Activated gamma-delta T cell (primary cell): ENCODE results near the gene TMEM208.

Experiments
- DNase-seq: peaks from one replicate; lab custom pipeline; 2025; lab: John Stamatoyannopoulos, UW
- total RNA-seq, 2 donors: gene quantifications; one replicate each; lab custom pipeline; 2026; lab: John Stamatoyannopoulos, UW

TMEM208 gene
- 23.1 to 23.4 reads per million in 2 donors for total RNA-seq

DNA sequence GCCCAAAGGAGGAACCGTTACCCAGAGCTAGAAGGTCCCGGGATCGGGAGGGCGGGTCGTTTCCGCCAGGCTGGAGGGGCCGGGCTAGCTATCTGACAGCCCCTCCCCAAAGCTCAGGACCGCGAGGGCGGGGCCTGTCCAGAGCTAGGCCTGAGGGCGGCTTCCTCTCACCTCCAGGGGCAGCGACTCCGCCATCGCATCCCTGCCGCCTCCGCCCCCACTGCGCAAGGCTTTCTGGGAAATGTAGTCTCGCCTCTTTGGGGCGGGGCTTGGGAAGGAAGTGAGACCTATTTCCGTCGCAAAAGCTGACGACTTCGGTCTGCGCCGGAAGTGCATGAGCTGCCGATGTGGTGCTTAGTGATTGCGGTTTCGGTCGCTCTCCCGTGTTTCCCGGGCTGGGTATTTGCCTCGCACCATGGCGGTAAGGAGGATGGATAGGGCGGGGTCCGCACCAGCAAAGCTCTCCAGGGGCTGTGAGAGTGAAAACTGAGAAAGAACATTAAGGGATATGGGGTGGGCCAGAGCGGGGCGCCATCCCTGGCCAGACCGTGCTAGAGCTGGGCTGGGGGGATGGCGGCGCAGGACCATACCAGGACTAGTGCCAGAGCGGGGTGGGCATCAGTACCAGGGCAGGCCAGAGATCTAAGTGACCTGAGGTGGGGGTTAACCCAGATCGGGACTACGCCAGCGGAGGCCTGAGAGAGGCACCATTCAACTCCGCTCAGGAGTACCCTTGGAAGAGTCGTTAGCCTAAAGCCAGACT, at the start of gene TMEM208:
TSS of gene TMEM208 (plus strand) at position 327 of the 763 bp plus-strand sequence. CDS start at position 416, 89 bp downstream.
- peak; percentile 80 for DNase-seq

DNA sequence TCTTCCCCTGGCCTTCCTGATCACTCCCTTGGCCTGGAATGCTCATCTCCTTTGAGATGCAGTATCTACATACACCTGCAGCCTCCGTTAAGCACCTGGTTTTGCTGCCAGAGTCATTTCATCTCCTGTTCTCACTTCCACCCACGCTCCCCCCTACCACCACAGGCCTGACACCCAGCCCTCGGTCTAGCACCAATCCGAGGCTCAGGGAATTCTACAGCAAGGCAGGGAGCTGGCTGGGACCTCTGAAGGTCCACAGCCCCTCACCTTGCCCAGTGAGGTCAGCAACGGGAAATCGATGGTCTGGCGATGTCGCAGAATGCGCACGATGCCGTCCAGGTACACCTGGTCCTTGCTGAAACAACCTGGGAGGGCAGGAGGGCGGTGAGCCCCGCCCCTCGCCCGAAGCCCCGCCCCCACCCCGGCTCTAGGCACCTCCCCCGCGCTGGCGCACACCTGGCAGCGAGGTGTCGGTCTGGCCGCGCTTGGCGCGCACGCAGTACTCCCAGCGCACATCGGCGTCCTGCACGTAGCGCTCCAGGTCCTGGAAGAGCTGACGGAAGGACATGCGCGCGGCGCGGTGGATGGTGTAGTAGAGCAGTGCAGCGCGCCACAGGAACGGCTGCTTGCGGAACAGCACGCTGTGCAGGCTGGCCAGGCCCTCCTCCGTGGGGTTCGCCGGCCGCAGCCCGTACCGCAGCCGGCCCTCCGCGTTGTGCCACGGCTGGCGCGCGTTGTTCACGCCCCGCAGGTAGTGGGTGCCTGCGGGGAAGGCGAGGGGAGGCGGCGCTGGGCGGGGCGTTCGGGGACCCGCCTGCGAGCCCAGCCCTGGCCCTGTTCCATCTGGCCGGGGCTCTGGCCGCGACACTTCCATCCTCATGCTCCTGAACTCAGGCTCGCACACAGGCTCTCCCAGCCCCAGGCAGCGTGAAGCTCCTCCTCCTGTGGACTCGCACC, 48.9 kb upstream of the TMEM208 start:
- peak; percentile 50 for DNase-seq

DNA sequence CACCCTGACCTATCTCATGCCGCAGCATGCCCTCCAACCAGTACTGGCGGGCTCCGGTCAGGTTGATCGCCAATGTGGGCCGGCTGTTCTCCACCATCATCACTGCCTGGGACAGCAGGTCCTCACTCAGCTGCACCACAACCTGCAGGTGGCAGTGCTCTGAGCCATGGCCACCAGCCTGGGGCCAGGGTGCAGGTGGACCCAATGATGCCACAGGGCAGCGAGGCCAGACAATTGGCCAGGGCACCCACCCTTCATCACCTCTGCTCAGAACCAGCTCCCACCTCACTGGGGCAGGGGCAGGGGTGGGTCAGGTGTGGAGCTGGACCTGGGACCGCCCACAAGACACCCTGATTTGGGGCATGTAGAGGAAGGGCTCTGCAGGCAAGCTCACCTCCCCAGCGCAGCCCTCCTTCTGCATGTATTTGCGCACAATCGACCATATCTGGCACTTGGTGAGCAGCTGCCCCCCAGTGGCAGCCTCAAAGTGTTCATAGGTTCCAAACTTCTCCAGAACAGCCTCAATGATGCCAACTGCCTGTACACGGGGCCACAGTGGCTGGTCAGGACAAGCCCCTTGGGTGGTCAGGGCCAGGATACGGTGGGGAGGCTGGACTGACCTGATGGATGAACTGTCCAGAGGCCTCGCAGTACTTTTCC, 47.4 kb upstream of the TMEM208 start:
- no peak for DNase-seq

DNA sequence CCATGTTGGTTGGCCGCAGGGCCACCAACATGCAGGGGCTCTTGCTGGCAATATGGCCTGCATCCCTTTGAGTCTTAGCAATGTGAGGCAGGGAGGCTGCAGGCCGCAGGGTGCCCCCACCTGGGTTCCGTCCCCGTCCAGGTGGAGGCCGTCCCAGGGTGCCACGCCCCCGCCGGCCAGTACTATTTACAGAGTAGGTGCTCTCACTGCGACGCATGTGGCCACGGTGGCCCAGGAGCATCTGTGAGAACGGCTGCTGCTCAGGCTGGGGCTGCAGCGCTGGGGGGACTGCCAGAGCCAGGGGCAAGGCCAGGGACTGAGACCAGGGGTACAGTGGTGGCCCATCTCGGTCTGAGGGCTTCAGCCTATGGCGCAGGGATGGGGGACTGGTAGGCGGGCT, 46.8 kb upstream of the TMEM208 start:
- no peak for DNase-seq

DNA sequence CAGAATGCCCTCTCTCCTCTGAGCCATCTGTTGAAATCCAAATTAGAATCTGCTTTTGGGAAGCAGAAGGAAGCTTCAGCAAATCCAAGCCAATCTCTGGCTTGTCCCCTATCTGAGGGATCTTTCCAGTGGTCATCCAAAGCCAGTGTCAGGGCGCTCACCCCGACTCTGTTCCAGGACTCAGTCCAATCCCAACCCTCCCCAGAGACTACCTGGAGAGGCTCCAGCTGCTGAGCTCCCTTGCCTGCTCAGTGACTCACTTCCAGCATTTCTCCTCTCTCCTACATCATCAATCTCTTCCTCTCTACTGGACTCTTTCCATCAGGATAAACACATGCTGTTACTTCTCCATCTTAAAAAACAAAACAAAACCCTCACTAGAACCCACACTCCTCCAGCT, 45.6 kb upstream of the TMEM208 start:
- DNase-seq: no peak

DNA sequence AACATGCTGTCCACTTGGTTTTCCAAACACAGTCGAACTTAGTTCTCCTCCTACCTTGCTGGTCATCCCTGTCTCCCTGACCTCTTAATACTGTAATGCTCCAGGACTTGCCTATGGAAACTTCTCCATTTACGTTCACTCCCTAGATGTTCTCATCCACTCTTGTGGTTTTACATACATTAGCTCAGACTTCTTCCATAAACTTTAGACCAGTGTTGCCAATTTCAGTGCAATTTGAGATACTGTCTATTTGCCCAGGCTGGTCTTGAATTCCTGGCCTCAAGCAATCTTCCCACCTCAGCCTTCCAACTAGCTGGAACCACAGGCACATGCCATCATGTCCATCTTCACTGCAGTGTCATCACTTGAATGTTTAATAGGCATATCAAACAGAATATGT, 44.6 kb upstream of the TMEM208 start:
- no peak for DNase-seq

DNA sequence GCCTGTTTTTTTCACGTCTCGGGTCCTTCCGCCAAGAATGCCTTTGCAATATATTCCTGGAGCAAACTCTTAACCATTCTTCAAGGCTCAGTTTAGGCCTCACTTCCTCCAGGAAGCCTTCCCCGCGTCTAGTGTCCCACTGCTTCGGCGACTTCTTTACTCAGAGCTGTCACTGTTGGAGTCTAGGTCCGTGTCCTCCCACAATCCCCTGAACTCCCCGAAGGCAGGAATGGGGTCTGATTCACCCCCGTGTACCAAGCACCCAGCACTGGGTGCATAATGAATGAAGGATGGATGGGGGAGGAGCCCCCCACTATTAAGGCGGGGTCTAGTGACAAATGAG, 43.7 kb upstream of the TMEM208 start:
- DNase-seq: no peak

DNA sequence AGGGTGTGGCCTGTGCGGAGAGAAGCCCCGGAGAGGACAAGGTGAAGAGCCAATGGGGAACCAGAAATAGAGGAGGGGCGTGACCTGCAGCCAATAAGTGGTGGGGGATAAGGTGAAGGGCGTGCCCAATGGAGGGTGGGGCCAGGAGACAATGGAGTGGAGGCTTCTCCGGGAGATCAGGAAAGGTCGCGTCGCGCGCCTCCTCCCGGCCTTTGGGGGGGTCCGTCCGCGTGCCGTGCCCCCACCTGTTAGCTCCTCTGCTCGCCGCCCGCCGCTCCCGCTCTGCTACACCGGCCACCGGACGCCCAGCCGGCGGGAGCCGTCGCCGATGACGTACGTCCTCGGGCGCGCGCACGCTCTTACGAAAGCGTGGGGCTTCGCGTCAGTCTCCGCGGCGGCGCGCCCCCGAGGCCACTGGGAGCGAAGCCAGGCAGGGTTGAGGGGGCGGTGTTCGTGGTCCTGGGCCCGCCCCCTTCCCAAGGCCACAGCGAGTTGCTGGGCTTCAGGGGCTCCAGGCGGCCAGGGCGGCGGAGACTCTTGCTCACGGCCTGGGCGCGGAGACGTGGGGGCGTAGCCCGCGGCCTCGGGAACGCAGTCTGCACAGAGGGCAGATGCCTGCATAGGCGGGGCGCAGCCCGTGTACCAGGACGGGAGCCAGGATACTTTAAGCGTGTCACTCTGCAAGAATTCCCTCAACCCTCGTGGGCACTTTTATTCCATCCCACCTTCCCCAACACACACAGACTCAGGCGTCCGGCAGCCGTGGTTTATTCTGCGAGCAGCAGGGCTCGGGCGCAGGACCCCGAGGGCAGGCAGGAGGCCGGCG, 43.1 kb upstream of the TMEM208 start, which contains the start of gene MATCAP1:
TSS of gene MATCAP1 (minus strand) at position 337 of the 826 bp plus-strand sequence. CDS start 3,353 bp downstream, outside the sequence.
- DNase-seq: peak; percentile 81

DNA sequence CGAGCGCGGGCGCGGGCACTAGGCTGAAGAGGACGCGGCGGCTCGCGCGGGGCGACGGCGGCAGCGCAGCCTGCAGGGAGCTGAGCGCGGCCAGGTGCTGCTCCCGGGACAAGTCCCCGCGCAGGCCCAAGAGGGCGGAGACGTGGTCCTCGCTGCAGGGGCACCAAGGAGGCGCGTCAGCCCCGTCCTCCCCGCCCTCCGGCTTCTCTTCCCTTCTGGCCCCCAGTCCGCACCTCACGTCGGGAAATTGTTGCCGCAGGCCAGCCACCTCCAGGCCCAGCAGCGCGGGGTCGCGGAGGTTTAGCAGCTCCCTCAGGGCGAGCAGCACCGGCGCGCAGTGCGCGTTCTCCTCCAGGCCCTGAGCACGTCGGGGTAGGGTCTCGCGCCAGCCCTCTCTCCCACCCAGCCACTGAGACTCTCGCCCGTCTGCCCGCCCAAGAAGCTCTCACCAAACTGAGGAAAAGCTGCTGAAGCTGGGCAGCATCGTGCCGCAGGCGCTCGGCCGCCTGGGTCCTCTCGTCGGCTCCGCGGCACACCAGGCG, 42.4 kb upstream of the TMEM208 start:
- DNase-seq: no peak

DNA sequence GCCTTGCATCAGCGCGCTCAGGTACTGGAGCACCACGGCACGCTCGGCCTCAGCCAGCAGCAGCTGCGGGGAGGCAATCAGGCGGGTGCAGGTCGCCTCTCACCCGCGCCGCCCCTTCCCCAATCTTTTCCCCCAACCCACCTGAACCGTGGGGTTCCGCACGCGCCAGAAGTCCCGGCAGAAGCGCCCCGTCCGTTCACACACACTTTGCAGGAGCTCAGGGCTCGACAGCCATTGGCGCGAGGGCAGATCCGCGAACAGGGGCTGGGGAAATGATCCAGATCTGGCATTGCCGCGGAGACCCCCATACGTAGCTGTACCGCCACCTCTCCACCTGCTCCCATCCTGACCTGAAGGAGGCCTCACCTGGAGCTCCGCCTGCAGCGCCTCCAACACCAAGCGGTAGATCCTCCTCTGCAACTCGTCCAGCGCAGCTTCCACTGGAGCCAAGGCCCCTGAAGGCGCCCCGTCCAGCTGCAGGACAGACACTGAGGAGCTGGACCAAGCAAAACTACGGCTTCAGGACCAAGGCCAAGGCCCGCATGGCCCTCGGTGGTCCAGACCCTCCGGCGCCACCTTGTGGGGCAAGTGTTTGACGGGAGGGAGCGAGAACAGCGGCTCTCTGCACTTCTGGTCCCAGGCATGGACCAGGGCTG, 41.8 kb upstream of the TMEM208 start:
- peak; percentile 48 for DNase-seq

DNA sequence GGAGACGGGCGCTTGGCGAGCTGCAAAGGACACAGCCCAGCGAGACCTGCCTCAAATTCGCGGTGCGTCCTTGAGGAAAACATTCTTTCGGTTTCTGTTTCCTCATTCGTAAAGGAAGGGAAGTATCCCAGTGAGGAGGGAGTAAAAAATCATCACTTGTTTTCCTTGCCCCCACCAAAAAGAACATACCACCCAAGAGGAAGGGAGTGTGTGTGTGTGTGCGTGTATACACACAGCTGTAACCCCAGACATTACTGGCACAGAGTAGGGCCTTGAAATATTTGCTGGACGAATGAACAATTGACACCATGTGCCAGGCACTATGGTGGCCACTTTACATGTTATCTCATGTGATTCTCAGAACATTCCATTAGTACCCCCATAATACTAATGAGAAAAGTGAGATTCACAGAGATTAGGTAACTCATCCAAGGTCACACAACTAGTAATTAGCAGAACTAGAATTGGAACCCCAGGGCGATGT, 41.2 kb upstream of the TMEM208 start:
- DNase-seq: no peak

DNA sequence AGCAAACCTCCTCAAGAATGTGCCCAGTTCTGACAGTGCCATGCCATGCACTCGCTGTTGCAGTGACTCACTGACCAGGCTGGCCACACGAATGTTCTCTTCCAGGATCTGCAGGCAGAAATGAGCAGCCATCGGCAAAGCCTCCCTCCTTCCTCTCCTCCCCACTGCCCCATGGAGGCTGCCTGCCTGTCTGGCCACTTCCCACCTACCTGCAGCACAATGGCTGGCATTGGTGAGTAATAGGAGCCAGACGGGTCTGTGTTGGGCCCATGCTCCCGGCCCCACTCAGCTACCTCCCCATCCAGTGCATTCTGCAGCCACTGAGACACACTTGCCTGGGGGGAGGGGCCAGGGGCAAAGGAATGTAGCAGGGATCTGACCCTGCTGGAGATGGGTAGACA, 40.4 kb upstream of the TMEM208 start:
- DNase-seq: no peak

DNA sequence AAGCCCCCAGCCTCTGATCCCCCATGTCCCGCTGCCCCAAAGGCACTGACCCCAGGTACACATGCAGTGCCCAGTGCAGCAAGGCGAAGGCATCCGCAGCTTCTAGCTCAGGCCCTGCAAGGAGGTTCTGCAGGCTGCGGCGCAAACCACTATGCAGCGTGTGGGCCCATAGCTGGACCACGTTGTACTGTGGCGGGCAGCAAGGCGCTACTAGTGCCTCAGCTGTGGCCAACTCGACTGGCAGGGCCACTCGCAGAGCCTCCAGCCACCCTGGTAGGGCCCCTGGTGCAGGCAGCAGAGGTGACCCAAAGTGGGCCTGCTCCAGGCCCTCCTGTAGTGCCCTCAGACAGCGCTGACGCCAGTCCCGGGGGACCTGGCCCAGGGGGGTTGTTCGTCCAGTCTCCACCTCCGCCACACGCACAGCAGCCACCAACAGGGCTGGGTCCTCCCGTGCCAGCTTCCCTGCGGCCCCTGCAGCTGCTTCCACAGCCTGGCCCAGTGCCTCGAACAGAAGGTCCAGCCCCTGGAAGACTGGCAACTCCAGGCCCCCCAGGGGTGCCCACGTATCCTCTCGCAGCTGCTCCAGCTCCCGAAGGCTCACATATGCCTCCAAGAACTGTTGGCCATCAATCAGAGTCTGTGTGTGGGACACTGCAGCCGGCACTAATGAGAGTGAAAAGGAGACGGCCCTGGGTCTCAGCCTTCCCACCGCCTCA, 39.6 kb upstream of the TMEM208 start:
- no peak for DNase-seq

DNA sequence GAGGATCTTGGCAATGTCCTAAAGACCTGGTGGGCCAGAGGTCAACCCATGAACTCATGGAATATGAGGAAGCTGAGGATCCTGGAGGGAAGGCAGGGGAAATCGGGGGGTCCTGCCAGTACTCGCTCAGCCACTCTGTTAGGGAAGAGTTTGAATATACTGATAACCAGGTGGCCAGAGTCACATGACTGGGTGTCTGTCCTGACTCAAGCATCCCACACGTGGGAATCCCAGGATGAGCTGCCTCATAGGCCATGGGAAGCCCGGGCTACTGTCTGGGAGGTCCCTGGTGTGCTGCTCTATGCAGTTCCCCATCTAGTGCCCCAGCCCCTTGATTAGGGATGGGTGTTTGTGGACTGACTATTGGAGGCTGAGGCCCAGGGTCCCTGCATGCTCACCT, 38.6 kb upstream of the TMEM208 start:
- no peak for DNase-seq

DNA sequence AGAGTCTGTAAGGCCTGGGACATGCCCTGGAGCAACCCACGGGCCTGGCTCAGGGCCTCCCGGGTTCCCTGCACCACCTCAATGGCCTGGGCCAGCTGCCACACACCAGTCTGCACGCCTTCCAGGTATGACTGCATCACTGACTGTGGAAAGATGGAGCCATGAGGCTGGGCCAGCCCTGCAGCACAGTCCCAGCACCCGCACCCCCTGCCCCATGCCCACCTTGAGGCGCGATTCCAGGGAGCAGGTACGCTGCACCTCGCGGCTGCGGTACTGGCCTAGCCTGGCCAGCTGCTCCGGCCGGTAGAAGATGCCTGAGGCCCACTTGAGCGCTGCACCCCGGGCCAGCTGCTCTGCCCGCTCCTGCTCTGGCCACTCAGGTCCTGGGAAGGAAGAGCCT, 38.1 kb upstream of the TMEM208 start:
- no peak for DNase-seq

DNA sequence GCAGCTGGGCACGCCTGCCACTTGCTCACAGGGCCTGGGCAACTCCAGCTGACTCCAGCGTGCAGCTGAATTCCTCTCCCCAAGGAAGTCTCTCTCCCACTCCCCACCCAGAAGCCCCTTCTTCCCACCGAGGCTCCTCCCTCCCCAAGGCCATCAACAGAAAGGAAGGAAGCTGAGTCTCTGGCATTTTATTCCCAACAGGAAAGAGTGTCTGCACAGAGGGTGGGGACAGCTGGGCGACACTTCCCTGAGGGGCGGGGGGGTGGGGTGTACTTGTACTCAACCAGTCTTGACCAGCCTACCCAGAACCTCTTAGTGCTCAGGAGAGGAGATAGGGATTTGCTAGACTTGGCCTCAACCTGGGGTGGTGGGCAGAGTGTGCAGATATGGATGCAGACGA, 36.9 kb upstream of the TMEM208 start, which contains the start of gene EXOC3L1:
TSS of gene EXOC3L1 (minus strand) at position 96 of the 400 bp plus-strand sequence. CDS start 460 bp downstream, outside the sequence.
- DNase-seq: no peak

DNA sequence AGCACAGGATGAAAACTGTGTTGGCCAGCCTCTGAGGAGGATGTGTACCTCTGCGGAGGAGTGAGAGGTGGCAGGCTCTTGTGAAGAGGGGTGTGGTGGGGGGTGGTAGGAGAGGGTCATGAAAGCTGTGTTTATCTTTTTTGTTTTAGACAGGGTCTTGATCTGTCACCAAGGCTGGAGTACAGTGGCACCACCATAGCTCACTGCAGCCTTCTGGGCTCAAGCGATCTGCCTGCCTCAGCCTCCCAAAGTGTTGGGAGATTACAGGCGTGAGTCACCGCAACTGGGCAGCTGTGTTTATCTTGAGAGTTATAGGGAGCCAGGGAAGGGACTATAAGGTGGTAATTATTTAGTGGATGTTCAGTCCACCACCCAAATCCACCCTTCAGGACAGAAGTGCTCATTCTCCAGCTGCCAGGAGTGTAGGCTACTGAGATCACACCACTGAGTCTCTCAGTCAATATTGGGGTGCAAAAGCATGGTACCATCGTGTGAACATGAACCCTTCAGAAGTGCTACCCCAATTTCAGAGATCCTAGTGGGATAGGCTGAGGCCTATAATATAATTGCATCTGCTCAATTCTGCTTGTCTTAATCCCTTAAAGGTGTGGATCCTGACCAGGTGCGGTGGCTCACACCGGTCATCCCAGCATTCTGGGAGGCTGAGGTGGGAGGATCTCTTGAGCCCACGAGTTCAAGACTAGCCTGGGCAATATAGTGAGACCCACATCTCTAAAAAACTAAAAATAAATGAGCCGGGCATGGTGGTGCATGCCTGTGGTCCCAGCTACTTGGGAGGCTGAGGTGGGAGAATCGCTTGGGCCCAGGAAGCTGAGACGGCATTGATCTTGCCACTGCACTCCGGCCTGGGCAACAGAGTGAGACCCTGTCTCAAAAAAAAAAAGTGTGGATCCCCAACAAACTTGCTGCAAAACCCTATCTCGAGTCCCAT, 36.2 kb upstream of the TMEM208 start:
- DNase-seq: no peak

DNA sequence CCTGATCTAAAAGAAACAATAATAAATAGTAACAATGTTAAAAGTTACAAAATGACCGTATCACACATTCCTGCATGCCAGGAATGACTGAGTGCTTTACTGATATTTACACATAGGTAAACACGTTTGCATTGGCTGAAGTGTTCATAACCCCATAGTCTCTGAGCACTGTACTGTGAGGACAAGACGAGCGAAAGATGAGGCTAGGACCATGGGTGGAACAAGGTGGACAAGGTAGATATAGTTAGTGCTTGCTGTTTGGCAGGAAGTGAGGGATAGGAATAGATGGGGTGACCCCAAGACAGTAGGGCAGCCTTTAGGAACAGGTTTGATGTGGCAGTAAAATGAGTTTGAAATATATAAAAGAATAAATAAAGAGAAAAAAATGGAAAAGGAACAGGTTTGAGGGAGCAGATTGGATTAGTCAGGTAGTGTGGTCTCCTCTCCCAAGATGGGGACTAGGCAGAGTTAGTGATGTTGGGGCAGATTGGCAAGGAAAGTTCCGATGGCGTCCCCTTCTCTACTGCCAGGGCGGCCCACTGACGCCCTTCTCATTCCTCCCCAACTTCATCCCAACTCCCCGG, 35.4 kb upstream of the TMEM208 start:
- DNase-seq: no peak
